Testis (tissue), 2 donors: ENCODE results near the gene TM7SF3.

Source experiments
- CTCF ChIP-seq, 3 experiments: fragments of 450-650 bp in 2 of 3; fragments of 200-600 bp in 1 of 3; sonication (generic) in 1 of 3; IDR thresholded peaks; one replicate each; pipeline ENCODE4 v1.5.1; 2016 to 2019; ENCODE audit warnings: antibody characterized with exemption in 3 of 3, mild to moderate bottlenecking in 2 of 3, moderate library complexity in 1 of 3
- POLR2A ChIP-seq: fragments of 450-650 bp; IDR thresholded peaks from one replicate; pipeline ENCODE4 v1.6.1; 2017; ENCODE audit warnings: antibody characterized with exemption, mild to moderate bottlenecking, moderate library complexity

- TF ChIP-seq POLR2A (no peak), CTCF (IDR thresholded peaks at IDR 0.05) (no peak)
Measured at GRCh38 chr12:27013611-27014084, 536 bp downstream of the TM7SF3 start.
